ENCODE measurements around the gene MPP7. TPM values are rescaled to one million over a fixed set of nuclear protein-coding genes. Genes with fewer than 3 reads are reported as not detected.

The MPP7 gene
- total and polyA plus RNA-seq, 2 of the 8 experiments (the other 6 are each of a cell fraction or from before 2014, with no cell fraction given) = 1.9 to 9.3 TPM

DNA sequence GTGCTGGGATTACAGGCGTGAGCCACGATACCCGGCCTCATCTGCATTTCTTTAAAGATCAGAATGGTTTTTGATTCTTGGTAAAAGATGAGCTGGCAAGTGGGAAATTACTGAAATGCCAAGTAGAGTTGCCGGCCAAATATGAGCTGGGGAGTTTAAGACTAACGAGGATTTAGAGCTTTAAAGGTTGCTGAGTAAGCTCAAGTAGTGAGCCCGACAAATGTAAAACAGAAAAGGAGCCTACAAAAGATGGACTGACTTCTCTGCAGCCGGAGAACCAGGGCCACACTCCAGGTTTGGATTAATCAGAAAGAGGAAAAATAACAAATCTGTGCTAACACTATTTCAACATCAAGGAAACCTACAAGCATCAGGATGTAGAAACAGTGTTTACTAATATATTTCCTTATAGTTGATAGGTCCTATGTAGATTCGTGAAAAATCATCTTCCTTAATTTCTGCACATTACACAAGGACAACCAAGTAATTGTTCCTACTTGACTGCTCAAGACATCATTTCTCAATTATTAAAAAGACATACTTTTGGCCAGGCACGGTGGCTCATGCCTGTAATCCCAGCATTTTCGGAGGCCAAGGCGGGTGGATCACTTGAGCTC lies 49.6 kb downstream of the MPP7 start:
- H2BK20ac ChIP-seq (ENCODE audit: low read length) = no peak overlapping the region
- no peak overlapping the region for H2BK12ac ChIP-seq (ENCODE audit: low read depth, low read length)
- H3K56ac ChIP-seq (replicated peaks; ENCODE audit: insufficient read length, low read depth, low read length) = no peak overlapping the region
- no peak overlapping the region for H2BK5ac ChIP-seq (ENCODE audit: low read depth, low read length)
- H3K9me3 ChIP-seq (ENCODE audit: insufficient read depth in 2 of 2, low read depth in 1 of 2, low read length in 1 of 2) = no peaks in the 10 kb centered on the region
- H3K79me1 ChIP-seq (ENCODE audit: low read depth, low read length) = no peaks in the 10 kb centered on the region
- no peak overlapping the region for H2AFZ ChIP-seq (ENCODE audit: low read length)
- 83% methylated on average over 11 of the region's 11 CpGs; no CpG with 5 or more reads in 1 of the 2 experiments for WGBS, 2 experiments (ENCODE audit: extremely low coverage in 1 of 2, insufficient coverage in 1 of 2, insufficient read length in 1 of 2, insufficient replicate concordance in 2 of 2, low coverage in 1 of 2, low lambda C conversion rate in 2 of 2, missing lambda C conversion rate in 1 of 2)
- H2BK120ac ChIP-seq (replicated peaks; ENCODE audit: low read depth, low read length) = no peak overlapping the region
- H3K79me2 ChIP-seq (ENCODE audit: control insufficient read depth in 1 of 2, insufficient read depth in 2 of 2, low read length in 2 of 2) = no peaks in the 10 kb centered on the region
- ChIA-PET POLR2A (ENCODE audit: partially characterized antibody) (no interaction called here), CTCF (ENCODE audit: partially characterized antibody) (interaction anchor here (0.7 to 10.2 kb wide), 6 partner anchors 11 to 999 kb away, joined by 3 to 88 read pairs (median 4); no protein-coding TSS in a partner anchor)
- H3K4me1 ChIP-seq (replicated peaks in 1 of 4; ENCODE audit: control insufficient read depth in 3 of 4, insufficient read depth in 4 of 4, low read length in 3 of 4) = no peaks in the 10 kb centered on the region
- TF ChIP-seq CHD2 (IDR thresholded peaks at IDR 0.05; ENCODE audit: low read length) = no peak
- TF ChIP-seq NANOG (IDR thresholded peaks at IDR 0.05; ENCODE audit: insufficient read depth, low read depth, low read length, poor library complexity, severe bottlenecking) = no peak
- TF ChIP-seq NRF1 (IDR thresholded peaks at IDR 0.05; ENCODE audit: low read depth, low read length) = no peak
- no peak for TF ChIP-seq ASH2L (IDR thresholded peaks at IDR 0.05; ENCODE audit: low read length)
- H4K91ac ChIP-seq (replicated peaks; ENCODE audit: insufficient read length, low read length) = no peak overlapping the region
- H3K4me3 ChIP-seq (ENCODE audit: extremely low read depth in 1 of 4, insufficient read depth in 2 of 4, low read depth in 3 of 4, low read length in 4 of 4) = no peak overlapping the region
- H2AK5ac ChIP-seq (ENCODE audit: low read depth, low read length) = no peak overlapping the region
- no peaks in the 10 kb centered on the region for H3K36me3 ChIP-seq (ENCODE audit: control insufficient read depth in 2 of 4, insufficient read depth in 4 of 4, low read length in 3 of 4)
- no peak overlapping the region for H3K14ac ChIP-seq (ENCODE audit: insufficient read length)
- no peak overlapping the region for H4K5ac ChIP-seq (ENCODE audit: insufficient read length, low read depth, low read length)
- H2BK15ac ChIP-seq (ENCODE audit: low read length) = no peak overlapping the region
- FAIRE-seq (no peak), DNase-seq (ENCODE audit: low read depth in 1 of 2, low spot score in 2 of 2) (no peak)
- no peak overlapping the region for H4K8ac ChIP-seq (ENCODE audit: extremely low read depth, insufficient read depth, low read length)
- no peak overlapping the region for H3K4ac ChIP-seq (replicated peaks; ENCODE audit: insufficient read length, low read depth, low read length)
- H3K4me2 ChIP-seq (ENCODE audit: insufficient read depth in 1 of 2, low read depth in 2 of 2, low read length in 2 of 2) = no peak overlapping the region
- H3K23me2 ChIP-seq (ENCODE audit: low read depth, low read length) = no peaks in the 10 kb centered on the region
- H3K23ac ChIP-seq (ENCODE audit: insufficient read length) = no peak overlapping the region
- H3K27ac ChIP-seq (ENCODE audit: low read depth, low read length) = no peak overlapping the region
- H3K27me3 ChIP-seq (replicated peaks in 1 of 4; ENCODE audit: control insufficient read depth in 3 of 4, extremely low read depth in 1 of 4, insufficient read depth in 3 of 4, low read length in 3 of 4) = no peaks in the 10 kb centered on the region
- H4K20me1 ChIP-seq (replicated peaks in 1 of 2; ENCODE audit: control insufficient read depth in 1 of 2, insufficient read depth in 2 of 2, low read length in 2 of 2) = no peaks in the 10 kb centered on the region
- H3K18ac ChIP-seq (ENCODE audit: extremely low read depth, low read length) = no peak overlapping the region
- H3K9ac ChIP-seq (replicated peaks in 1 of 4; ENCODE audit: extremely low read depth in 1 of 4, low read depth in 3 of 4, low read length in 3 of 4) = no peak overlapping the region

Measured in H1 (cell line).